Measurements from ENCODE around the gene DGKG.

DGKG gene

GRCh38 chr3:186299327-186299726 lies 62.7 kb downstream of the DGKG start:
- Histone ChIP-seq H3K4me3 (replicated peaks; ENCODE audit: insufficient read depth, low read length) (no peak overlapping the region), H3K27ac (replicated peaks) (no peak overlapping the region), H3K27me3 (ENCODE audit: insufficient read depth, poor library complexity, severe bottlenecking) (no peaks in the 10 kb centered on the region)
- no peak for DNase-seq (ENCODE audit: low read depth in 1 of 2, low spot score in 1 of 2)
- TF ChIP-seq, protein P1, sequence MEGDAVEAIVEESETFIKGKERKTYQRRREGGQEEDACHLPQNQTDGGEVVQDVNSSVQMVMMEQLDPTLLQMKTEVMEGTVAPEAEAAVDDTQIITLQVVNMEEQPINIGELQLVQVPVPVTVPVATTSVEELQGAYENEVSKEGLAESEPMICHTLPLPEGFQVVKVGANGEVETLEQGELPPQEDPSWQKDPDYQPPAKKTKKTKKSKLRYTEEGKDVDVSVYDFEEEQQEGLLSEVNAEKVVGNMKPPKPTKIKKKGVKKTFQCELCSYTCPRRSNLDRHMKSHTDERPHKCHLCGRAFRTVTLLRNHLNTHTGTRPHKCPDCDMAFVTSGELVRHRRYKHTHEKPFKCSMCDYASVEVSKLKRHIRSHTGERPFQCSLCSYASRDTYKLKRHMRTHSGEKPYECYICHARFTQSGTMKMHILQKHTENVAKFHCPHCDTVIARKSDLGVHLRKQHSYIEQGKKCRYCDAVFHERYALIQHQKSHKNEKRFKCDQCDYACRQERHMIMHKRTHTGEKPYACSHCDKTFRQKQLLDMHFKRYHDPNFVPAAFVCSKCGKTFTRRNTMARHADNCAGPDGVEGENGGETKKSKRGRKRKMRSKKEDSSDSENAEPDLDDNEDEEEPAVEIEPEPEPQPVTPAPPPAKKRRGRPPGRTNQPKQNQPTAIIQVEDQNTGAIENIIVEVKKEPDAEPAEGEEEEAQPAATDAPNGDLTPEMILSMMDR (IDR thresholded peaks at IDR 0.05; ENCODE audit: insufficient read depth, low read length) = no peak
- TF ChIP-seq POLR2AphosphoS5 (IDR thresholded peaks at IDR 0.05; ENCODE audit: low read depth) = no peak
- TF ChIP-seq, protein P2, sequence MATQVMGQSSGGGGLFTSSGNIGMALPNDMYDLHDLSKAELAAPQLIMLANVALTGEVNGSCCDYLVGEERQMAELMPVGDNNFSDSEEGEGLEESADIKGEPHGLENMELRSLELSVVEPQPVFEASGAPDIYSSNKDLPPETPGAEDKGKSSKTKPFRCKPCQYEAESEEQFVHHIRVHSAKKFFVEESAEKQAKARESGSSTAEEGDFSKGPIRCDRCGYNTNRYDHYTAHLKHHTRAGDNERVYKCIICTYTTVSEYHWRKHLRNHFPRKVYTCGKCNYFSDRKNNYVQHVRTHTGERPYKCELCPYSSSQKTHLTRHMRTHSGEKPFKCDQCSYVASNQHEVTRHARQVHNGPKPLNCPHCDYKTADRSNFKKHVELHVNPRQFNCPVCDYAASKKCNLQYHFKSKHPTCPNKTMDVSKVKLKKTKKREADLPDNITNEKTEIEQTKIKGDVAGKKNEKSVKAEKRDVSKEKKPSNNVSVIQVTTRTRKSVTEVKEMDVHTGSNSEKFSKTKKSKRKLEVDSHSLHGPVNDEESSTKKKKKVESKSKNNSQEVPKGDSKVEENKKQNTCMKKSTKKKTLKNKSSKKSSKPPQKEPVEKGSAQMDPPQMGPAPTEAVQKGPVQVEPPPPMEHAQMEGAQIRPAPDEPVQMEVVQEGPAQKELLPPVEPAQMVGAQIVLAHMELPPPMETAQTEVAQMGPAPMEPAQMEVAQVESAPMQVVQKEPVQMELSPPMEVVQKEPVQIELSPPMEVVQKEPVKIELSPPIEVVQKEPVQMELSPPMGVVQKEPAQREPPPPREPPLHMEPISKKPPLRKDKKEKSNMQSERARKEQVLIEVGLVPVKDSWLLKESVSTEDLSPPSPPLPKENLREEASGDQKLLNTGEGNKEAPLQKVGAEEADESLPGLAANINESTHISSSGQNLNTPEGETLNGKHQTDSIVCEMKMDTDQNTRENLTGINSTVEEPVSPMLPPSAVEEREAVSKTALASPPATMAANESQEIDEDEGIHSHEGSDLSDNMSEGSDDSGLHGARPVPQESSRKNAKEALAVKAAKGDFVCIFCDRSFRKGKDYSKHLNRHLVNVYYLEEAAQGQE (IDR thresholded peaks at IDR 0.05; ENCODE audit: insufficient replicate concordance, low read depth) = no peak
- no peak for TF ChIP-seq GABPA (IDR thresholded peaks at IDR 0.05; ENCODE audit: low read depth)
- no peak for TF ChIP-seq SPI1 (IDR thresholded peaks at IDR 0.05; ENCODE audit: borderline replicate concordance, low read depth)

GRCh38 chr3:186298876-186299275 lies 63.2 kb downstream of the DGKG start:
- Histone ChIP-seq H3K4me3 (replicated peaks; ENCODE audit: insufficient read depth, low read length) (no peak overlapping the region), H3K27ac (replicated peaks) (no peak overlapping the region), H3K27me3 (ENCODE audit: insufficient read depth, poor library complexity, severe bottlenecking) (no peaks in the 10 kb centered on the region)
- DNase-seq (ENCODE audit: low read depth in 1 of 2, low spot score in 1 of 2) = no peak
- TF ChIP-seq SPI1 (IDR thresholded peaks at IDR 0.05; ENCODE audit: borderline replicate concordance, low read depth) (no peak), GABPA (IDR thresholded peaks at IDR 0.05; ENCODE audit: low read depth) (no peak), POLR2AphosphoS5 (IDR thresholded peaks at IDR 0.05; ENCODE audit: low read depth) (no peak)
- TF ChIP-seq, protein P2 (IDR thresholded peaks at IDR 0.05; ENCODE audit: insufficient replicate concordance, low read depth) = no peak
- TF ChIP-seq, protein P1 (IDR thresholded peaks at IDR 0.05; ENCODE audit: insufficient read depth, low read length) = no peak

DNA sequence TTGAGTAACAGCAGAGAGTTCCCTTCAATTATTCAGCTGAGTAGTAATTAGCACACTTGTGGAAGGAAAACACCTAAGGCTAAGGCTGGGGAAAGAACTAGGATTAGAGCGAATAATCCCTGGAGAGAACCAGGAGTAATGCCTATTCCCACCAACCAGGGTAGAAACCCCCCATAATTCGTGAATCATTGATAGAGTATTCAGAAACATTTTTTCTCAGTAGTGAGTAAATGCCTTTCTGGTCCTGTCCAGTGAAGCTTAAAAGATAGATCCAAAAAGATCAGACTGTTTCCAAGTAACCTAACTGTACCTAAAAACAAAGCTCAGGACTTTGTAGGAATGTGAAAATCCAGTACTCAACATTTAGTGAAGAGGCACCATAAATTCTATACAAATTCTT lies 71.2 kb downstream of the DGKG start:
- no peaks in the 10 kb centered on the region for H3K27me3 ChIP-seq (ENCODE audit: insufficient read depth, poor library complexity, severe bottlenecking)
- TF ChIP-seq SPI1 (IDR thresholded peaks at IDR 0.05; ENCODE audit: borderline replicate concordance, low read depth) (no peak), GABPA (IDR thresholded peaks at IDR 0.05; ENCODE audit: low read depth) (no peak), POLR2AphosphoS5 (IDR thresholded peaks at IDR 0.05; ENCODE audit: low read depth) (no peak)
- TF ChIP-seq, protein P2 (IDR thresholded peaks at IDR 0.05; ENCODE audit: insufficient replicate concordance, low read depth) = no peak
- TF ChIP-seq, protein P1 (IDR thresholded peaks at IDR 0.05; ENCODE audit: insufficient read depth, low read length) = no peak
- no peak for DNase-seq (ENCODE audit: low read depth in 1 of 2, low spot score in 1 of 2)
- no peak overlapping the region for H3K27ac ChIP-seq (replicated peaks)
- H3K4me3 ChIP-seq (replicated peaks; ENCODE audit: insufficient read depth, low read length) = no peak overlapping the region

All from HL-60 (cell line).